GM21515 (cell line): ENCODE results near the gene WWTR1.

ENCODE experiments used
- ATAC-seq: cut with Tn5 transposase; IDR thresholded peaks from one replicate; pipeline ENCODE4 v1.9.1; 2021; ENCODE audit not compliant: unreplicated experiment

WWTR1 gene

GRCh38 chr3:149502438-149502837, 155.4 kb downstream of the WWTR1 start:
- no peak for ATAC-seq

- ATAC-seq = no peak
Observed at GRCh38 chr3:149501524-149501923, 156.3 kb downstream of the WWTR1 start.

GRCh38 chr3:149497966-149498670, 159.7 kb downstream of the WWTR1 start:
- no peak for ATAC-seq

DNA sequence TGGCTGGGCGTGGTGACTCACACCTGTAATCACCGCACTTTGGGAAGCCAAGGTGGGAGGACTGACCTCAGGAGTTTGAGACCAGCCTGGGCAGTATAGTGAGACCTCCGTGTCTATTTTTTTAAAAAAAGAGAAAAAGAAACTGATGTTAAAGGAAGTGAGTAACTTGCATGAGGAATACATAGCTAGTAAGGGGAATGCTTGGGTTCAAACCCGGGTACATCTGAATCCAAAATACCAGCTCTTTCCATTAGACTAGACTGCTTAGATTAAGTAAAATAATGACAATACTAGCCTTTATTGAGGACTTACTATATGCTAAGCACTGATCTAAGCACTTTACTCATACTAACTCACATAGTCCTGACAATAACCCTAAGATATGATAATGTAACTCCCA, 160.9 kb downstream of the WWTR1 start:
- no peak for ATAC-seq

GRCh38 chr3:149495581-149496125, 162.2 kb downstream of the WWTR1 start:
- no peak for ATAC-seq

- no peak for ATAC-seq
Observed at GRCh38 chr3:149494759-149495580, 162.9 kb downstream of the WWTR1 start.

DNA sequence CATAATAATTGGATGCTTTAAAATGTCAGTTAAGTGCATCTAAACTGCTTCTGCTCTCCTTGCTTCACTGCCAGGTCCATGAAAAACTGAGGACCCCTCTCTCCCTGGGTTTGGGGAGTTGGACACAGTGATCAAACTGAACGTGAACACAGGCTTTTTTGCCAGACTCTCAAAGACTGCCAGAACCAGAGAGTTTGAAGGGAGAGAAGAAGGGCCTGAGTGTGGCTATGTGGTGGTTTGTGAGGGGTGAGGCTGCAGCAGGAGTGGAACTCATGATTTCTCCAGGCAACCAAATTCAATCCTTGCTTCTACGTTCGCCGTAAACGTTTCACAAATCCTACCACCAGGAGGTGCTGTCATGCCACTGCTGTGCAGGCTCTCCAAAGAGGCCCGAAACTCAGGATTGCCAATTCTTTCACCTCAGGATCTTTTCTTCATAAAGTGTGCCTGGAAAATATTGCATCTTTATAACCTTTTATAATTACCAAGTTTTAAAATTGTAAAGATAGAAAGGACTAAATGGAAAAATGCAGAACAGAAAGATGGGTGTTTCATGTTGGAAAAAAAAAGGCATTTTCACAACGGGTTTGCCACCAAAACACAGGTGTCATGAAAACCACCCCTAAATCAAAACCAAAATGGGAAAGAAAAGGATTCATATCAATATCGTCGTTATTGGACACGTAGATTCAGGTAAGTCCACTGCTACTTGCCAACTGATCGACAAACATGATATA, 163.6 kb downstream of the WWTR1 start:
- no peak for ATAC-seq

DNA sequence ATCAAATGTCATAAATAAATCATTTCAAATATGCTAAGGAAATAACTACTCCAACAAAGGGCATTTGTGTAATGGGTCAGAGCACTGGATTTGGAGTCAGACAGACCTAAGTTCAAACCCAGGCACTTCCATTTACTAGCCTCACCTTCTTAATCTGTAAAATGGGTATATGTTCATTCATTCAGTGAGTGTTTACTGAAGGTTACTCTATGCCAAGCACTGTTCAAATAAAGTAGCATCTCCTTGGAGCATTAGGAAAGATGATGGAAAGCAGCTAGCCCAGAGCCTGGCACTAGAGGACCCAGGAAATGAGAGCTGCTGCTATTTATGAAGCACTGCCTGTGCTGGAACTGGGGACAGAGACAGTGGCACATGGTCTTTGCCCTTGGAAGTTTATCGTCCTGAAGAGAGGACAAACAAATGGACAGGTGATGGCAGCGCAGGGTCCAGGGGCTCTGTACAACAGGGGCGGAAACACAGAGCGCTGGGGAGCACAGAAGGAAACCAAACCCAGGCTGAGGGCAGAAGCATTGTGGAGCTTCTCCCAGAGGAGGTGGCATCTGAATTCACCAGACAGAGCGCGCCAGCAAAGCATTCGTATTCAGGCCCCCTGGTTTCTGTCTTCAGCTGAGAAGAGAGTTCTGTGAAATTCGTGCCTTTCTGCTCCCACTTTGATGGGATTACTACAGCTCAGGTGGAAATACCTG, 164.4 kb downstream of the WWTR1 start:
- ATAC-seq = no peak

- no peak for ATAC-seq
Observed at GRCh38 chr3:149490260-149490971, 167.4 kb downstream of the WWTR1 start.

DNA sequence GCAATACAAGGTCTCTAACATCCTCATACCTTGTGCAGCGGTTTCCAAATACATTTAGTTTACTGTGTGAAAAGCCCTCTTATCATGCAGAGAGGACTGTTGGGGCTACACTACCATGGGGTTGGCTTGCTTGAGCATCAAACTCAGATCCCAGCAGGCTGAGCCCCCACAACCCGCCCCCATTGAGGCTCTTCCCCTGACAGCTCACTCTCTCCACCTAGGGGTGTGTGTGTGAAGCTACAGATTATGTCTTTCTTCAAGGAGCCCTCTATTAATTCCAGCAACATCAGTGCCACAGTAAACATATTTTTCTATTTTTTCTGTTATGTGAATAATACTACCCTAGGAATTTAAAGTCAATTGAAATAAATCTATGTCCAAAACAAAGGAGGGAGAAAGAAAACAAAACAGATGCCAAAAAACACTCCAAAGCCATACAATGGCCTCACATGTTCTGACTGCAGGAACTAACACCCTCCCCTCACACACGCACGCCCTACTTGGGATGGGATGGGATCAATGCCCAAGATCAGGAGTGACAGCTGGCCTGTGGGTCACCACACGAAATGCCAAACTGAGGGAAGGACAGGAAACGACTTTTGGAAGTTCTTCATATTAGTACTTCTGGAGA, 168.7 kb downstream of the WWTR1 start:
- ATAC-seq = no peak

GRCh38 chr3:149487598-149488197, 170.1 kb downstream of the WWTR1 start:
- ATAC-seq = peak; percentile 70

DNA sequence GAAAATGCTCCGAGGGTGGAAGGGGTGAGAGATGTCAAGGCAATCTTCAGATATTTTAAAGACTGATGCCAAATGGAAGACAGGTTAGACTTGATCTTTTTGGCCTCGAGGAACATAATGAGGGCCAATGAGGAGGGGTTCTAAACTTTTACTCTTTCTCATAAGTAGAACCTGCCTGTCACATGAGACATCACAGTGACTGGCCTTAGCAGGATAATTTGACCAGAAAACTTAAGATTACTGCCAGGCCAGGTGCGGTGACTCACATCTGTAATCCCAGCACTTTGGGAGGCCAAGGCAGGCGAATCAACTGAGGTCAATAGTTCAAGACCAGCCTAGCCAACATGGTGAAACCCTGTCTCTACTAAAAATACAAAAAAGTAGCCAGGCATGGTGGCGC, 171.1 kb downstream of the WWTR1 start:
- ATAC-seq = no peak

DNA sequence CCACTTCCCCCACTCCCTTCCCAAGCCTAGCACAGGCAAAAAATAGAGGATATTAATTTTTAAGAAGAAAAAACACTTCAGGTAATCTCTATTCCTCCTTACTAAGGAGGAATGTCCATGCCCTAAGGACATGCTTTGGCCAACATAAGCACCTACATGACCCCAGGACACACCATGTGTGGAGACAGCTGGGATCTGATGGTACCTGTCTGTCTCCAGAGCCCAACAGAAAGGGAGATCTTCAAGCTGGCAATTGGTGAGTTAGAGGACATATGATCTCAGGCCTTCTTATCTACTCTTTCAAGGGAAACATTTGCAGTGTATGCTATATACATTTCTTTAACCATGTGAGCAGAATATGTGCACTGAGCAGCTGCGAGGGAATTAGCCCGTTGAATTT, 176.3 kb downstream of the WWTR1 start:
- no peak for ATAC-seq

GRCh38 chr3:149481056-149481455, 176.8 kb downstream of the WWTR1 start:
- ATAC-seq = no peak

- peak; percentile 99 for ATAC-seq
Observed at GRCh38 chr3:149480326-149481017, 177.4 kb downstream of the WWTR1 start.

GRCh38 chr3:149479621-149480325, 178.1 kb downstream of the WWTR1 start:
- no peak for ATAC-seq

- no peak for ATAC-seq
Observed at GRCh38 chr3:149476225-149476624, 181.6 kb downstream of the WWTR1 start.

DNA sequence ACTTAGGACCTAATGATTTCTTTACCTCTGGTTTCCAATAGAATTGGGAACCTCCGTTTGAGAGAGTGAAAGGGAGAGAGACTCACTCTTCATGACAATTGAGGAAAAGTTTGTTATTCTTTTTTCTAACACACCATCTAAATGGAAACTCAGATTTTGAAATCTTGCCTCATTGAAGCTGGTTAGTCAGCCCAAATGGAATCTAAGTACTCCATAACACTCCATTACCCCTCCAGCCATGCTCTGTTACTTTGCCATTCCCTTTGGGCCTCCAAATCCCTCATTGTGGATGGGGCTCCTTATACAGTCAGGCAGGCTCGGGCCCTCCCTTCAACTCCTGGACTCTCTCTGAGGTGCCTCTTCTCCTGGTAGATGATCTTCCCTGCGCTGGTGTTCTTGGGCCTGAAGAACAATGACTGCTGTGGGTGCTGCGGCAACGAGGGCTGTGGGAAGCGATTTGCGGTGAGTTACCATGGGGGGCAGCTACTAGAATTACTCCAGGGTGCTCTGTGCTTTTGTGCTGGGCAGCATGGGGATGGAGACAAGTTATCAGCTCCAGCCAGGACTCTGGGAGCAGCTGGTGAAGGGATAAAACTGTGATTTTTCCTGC, 182.3 kb downstream of the WWTR1 start:
- no peak for ATAC-seq
